Kidney (tissue), 14 donors: Measurements from ENCODE around the gene HPGD. TPM values are rescaled to one million over a fixed set of nuclear protein-coding genes. Genes with fewer than 3 reads are reported as not detected.

ENCODE experiments used
- DNase-seq, 5 donors: peaks; one replicate each; pipeline ENCODE4 v3.0.0-alpha.2; 2013 to 2020
- FAIRE-seq: peaks from 2 replicates; lab custom pipeline; 2012; peaks lifted over from hg19 to GRCh38; lab: Jason Lieb, UNC
- H3K27ac ChIP-seq, 2 donors: one replicate each; pipeline ENCODE4 v1.7.0; 2013; ENCODE audit warnings: low read depth in 2 of 2, low read length in 2 of 2, inconsistent platforms in 1 of 2
- H3K27me3 ChIP-seq: one replicate; pipeline ENCODE4 v1.7.1; 2013; ENCODE audit warnings: low read length, inconsistent platforms; ENCODE audit not compliant: control insufficient read depth, insufficient read depth
- H3K36me3 ChIP-seq, 3 donors: one replicate each; pipeline versions ENCODE4 v1.7.0 to v1.7.1; 2013; ENCODE audit warnings: low read length in 3 of 3, control low read depth in 1 of 3, inconsistent platforms in 1 of 3; ENCODE audit not compliant: insufficient read depth in 3 of 3, control insufficient read depth in 2 of 3
- H3K4me1 ChIP-seq, 3 donors: one replicate each; pipeline versions ENCODE4 v1.7.0 to v1.7.1; 2013; ENCODE audit warnings: low read length in 3 of 3, inconsistent platforms in 1 of 3, low read depth in 1 of 3; ENCODE audit not compliant: control insufficient read depth in 2 of 3, insufficient read depth in 2 of 3
- H3K4me3 ChIP-seq, 3 donors: one replicate each; pipeline versions ENCODE4 v1.7.0 to v1.8.1; 2013; ENCODE audit warnings: low read length in 3 of 3, control low read depth in 1 of 3, inconsistent platforms in 1 of 3
- H3K9ac ChIP-seq, 3 donors: one replicate each; pipeline versions ENCODE4 v1.7.0 to v1.7.1; 2013; ENCODE audit warnings: low read length in 3 of 3, control low read depth in 1 of 3, inconsistent platforms in 1 of 3
- H3K9me3 ChIP-seq, 3 donors: one replicate each; pipeline versions ENCODE4 v1.7.0 to v1.7.1; 2013; ENCODE audit warnings: low read length in 3 of 3, control low read depth in 1 of 3, inconsistent platforms in 1 of 3; ENCODE audit not compliant: control insufficient read depth in 2 of 3, insufficient read depth in 1 of 3
- intact Hi-C: fragments of 100-400 bp; cut with DNase I; formaldehyde crosslinking; loops from one replicate; pipeline ENCODE4 v1.11.1; 2022
- polyA plus RNA-seq: library from polyadenylated mRNA; stranded (reverse); fragments of 350-450 nt; fragmentation: Illumina TruSeq; extraction: RNeasy Lipid Tissue Mini Kit (QIAGEN cat#74804); gene quantifications from one replicate; pipeline ENCODE4 v1.2.3, GENCODE V29; 2014; ENCODE audit warnings: low read depth, low replicate concordance; ENCODE audit not compliant: insufficient read depth
- total RNA-seq: library from RNA; stranded (reverse); fragmentation: NEBNext Ultra II Directional; extraction: Animal tissue kit (Norgen Biotek cat#: 25700); gene quantifications from one replicate; pipeline ENCODE4 v1.2.1, GENCODE V29; 2021
- TF ChIP-seq, protein P1 (sequence below): IDR thresholded peaks from 3 replicates; pipeline ENCODE4 v1.5.1; 2012; ENCODE audit warnings: mild to moderate bottlenecking, moderate library complexity, borderline replicate concordance; ENCODE audit not compliant: insufficient read depth; ENCODE audit errors: extremely low read depth
- donor health status: control.
- donor health status: control.
- donor health status: control.
- donor health status: control.
- donor health status: control.
- donor health status: DM: yes; HTN: yes; CAD: no.
- donor health status: Normal renal cell carcinoma (clear cell type).

HPGD gene
- total and polyA plus RNA-seq, 2 donors from 2014 or later, result 9.4 to 42.5 TPM

DNA sequence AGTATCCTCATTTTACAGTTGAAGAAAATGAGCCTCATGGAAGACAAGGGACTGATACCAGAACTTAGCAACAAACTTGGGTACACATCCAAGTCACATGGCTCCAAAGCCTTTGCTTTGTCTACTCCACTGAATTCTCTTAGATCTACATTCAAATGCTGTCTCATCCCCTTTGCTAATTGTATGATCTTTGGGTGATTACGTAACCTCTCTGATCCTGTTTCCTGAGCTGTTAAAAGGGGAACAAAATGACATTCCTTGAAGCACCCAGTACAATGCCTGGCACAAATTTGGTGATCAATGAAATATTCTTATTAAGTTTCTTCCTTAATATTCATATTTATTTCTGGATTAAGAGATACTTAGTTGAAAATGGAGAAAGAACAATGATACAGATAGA is 5.9 kb upstream of the HPGD start:
- DNase-seq (no peak), FAIRE-seq (no peak)
- peaks cover 0 to 5% (median 0%) of the 10 kb centered on the region in 3 donors for H3K4me1 ChIP-seq
- H3K36me3 ChIP-seq, result no peaks in the 10 kb centered on the region
- H3K9ac ChIP-seq, result no peak overlapping the region
- H3K27me3 ChIP-seq, result no peaks in the 10 kb centered on the region
- TF ChIP-seq, protein P1, sequence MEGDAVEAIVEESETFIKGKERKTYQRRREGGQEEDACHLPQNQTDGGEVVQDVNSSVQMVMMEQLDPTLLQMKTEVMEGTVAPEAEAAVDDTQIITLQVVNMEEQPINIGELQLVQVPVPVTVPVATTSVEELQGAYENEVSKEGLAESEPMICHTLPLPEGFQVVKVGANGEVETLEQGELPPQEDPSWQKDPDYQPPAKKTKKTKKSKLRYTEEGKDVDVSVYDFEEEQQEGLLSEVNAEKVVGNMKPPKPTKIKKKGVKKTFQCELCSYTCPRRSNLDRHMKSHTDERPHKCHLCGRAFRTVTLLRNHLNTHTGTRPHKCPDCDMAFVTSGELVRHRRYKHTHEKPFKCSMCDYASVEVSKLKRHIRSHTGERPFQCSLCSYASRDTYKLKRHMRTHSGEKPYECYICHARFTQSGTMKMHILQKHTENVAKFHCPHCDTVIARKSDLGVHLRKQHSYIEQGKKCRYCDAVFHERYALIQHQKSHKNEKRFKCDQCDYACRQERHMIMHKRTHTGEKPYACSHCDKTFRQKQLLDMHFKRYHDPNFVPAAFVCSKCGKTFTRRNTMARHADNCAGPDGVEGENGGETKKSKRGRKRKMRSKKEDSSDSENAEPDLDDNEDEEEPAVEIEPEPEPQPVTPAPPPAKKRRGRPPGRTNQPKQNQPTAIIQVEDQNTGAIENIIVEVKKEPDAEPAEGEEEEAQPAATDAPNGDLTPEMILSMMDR, result no peak
- H3K9me3 ChIP-seq, result no peaks in the 10 kb centered on the region
- intact Hi-C loops, result no loop called here
- no peak overlapping the region for H3K4me3 ChIP-seq
- no peak overlapping the region for H3K27ac ChIP-seq

DNA sequence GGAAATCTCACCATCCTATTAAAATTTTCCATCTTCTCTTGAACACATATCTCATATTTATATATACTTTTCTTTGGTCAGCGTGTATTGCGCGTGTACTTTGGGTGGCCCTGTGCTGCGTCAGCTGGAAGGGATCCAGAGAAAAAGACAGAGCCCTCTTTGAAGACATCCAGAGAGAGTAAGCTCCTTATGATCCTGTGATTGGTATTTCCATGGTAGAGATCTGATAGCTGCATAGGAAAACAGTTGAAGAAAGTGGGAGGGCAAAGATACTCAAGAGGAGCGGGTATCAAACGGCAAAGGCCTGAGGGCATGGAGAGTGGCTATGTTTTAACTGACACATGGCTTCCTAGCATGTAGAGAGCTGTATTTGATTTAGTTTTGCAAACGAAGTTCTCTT is 4.4 kb upstream of the HPGD start:
- H3K27ac ChIP-seq, result no peak overlapping the region
- H3K36me3 ChIP-seq, result no peaks in the 10 kb centered on the region
- H3K4me1 ChIP-seq, result no peaks in the 10 kb centered on the region
- no peak overlapping the region for H3K4me3 ChIP-seq
- H3K9ac ChIP-seq, result no peak overlapping the region
- TF ChIP-seq, protein P1, result no peak
- FAIRE-seq (no peak), DNase-seq (no peak)
- peaks cover 1% of the 10 kb centered on the region for H3K27me3 ChIP-seq
- H3K9me3 ChIP-seq, result no peaks in the 10 kb centered on the region
- intact Hi-C loops, result no loop called here

DNA sequence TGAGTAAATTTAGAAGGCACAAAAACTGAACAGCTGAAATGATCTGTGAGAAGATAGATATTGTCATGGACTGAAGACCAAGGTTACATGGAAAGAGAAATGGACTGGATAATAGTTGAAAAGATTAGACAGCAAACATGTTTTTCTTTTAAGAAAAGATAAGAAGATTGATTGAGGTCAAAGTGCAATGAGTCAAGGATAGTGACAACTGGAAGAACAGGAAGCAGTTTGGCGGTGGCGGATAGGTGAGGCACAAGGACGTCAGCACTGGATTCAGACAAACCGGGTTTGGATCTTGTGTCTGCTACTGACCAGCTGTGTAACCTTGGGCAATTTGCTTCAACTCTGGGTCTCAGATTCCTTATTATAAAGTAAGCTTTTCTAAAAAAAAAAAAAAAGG is 2.0 kb upstream of the HPGD start:
- DNase-seq (no peak), FAIRE-seq (no peak)
- Histone ChIP-seq H3K9me3 (no peaks in the 10 kb centered on the region), H3K27me3 (peaks cover 2% of the 10 kb centered on the region), H3K9ac (no peak overlapping the region), H3K4me1 (no peaks in the 10 kb centered on the region), H3K36me3 (no peaks in the 10 kb centered on the region), H3K27ac (no peak overlapping the region), H3K4me3 (no peak overlapping the region)
- intact Hi-C loops, result no loop called here
- TF ChIP-seq, protein P1, result no peak
